Activated CD4-positive, CD25-positive, alpha-beta regulatory T cell (primary cell): ENCODE data around the gene POLA1.

Source experiments
- DNase-seq, 4 experiments: peaks; one replicate each; lab custom pipeline; 2025; lab: John Stamatoyannopoulos, UW

Gene POLA1

DNA sequence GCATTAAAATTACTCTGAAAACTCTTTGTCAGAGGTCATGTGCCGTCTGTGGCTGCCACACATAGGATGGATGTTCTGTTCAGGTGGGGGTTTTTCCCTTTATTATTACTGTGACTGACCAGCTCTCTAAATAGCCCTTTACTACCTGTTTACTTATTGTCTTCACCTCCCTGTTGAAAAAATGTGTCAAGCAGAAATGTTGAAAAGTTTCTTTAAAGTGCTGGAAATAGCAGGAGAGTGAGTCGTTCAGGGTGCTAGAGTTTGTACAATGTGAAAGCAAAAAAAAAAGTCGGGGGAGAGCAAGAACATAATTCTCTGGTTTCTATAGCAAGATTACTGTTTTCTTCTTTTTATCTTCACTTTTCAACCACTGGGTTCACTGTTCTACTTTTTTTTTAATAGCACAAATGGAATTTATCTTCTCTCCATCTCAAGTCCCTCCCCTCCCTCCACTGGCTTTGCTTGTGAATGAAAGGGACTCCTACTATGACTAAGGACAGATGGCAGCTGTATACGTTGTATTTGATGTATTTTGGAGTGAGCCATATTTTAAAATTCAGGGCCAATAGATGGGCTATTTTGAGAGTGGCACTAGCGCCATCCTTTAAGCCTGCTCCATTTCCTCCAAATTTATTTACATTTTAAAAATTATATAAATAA lies 288.7 kb downstream of the POLA1 start:
- DNase-seq, result no peak

DNA sequence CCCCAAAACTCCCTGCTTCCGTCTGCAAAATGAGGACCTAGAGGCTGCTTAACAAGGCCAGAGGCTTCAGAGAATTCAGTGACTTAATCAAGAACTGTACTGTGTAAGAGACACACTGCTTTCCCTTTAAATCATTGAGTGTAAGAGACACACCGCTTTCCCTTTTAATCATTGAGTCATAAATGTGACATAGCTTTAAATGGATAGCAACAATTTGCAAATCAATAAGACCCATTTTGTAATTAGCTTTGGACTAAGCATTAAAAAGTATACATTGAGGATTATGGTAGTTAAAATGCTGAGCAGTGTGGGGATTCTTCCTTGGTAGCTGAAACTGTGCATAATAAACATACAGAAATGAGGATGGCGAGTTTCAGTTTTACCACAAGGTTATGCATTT lies 290.2 kb downstream of the POLA1 start:
- no peak for DNase-seq

GRCh38 chrX:24985120-24985519 lies 291.4 kb downstream of the POLA1 start:
- DNase-seq, result no peak

GRCh38 chrX:24987731-24988130 lies 294.0 kb downstream of the POLA1 start:
- no peak for DNase-seq

DNA sequence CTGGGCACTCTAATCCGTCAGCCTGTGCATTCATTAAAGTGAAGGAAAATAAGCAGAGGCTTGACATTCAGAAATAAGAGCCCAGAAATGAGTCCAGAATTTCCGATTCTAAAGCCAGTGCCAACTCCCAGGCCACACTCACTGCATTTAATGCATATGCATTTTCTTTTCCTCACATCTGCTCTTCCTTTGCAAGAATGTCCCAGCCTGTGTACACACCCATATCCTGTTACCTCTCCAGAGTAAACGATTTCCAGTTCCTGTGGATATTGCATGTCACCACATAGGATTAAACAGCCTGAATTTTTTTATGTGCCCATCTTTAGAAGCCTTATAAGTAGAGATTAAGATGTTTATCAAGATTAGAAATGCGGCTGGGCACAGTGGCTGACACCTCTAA lies 294.6 kb downstream of the POLA1 start:
- DNase-seq, result no peak

GRCh38 chrX:24990535-24990934 lies 296.8 kb downstream of the POLA1 start:
- DNase-seq, result no peak

- DNase-seq, result no peak
These were observed 300.2 kb downstream of the POLA1 start for GRCh38 chrX:24993879-24994278.

DNA sequence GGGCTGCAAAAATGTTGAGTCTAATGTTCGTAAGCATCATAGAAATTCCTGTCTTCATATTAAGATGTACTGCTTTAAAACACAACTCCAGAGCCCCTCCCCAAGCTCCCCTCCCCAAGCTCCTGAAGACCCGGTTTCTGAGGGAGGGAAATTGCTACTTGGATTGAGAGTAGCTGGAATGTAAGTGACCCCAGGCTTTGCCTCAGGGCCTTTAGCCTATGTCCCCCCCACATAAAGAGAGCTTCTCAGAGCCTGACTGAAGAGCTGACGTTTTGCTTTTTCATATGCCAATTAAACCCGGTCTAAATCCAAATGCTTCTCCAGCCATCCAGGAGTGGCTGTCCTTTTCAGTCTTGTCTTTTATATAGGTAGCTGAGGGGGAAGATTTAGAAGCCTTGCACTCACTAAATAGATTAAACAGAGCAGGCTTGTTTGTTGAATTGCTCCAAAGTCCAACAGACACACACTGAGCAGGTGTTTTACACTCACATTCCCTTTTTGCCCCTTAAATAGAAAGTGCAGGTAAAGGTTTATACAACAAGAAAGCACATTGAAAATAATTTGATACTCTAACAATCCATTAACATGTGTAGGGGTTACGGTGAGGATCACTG lies 302.5 kb downstream of the POLA1 start:
- no peak for DNase-seq

DNA sequence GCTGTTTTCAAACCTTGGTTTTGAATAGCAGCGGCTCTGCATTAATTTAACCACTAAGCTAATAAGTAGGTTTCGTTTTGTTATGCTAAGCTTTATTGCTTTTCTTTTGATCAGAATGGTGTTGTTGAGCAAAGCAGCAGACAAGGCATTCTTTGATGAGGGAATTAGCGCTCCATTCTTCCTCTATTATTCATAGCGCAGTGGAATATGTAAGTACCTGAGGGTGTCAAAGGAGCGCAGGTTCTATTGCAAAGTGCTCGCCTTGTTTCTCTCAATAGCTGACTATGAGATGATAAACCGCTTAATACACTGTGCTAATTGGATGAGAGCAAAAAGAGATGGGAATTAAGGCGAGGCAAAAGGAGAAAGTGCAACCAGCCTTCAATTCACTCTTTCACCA lies 305.8 kb downstream of the POLA1 start:
- DNase-seq, result no peak

GRCh38 chrX:25001808-25002660 lies 308.3 kb downstream of the POLA1 start:
- no peak for DNase-seq

DNA sequence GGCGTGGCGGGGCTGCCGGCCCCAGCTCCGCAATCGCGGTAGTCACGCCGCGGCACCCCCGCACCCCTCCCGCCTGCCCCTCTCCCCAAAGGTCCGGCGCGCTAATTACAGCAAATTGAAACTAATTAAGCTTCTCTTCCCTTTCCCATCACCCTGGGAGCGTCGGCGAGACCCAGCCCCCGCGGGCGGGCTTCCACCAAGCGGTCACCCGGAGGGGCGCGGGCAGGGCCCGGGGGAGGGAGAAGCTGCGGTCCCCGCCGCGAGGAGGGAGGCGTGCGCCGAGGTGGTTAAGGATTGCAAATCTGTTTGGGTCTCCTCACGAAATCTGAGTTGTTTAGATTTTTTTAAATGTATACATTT lies 308.9 kb downstream of the POLA1 start:
- no peak for DNase-seq

- no peak for DNase-seq
These were observed 309.5 kb downstream of the POLA1 start for GRCh38 chrX:25003066-25003849.

- DNase-seq, result no peak
These were observed 310.3 kb downstream of the POLA1 start for GRCh38 chrX:25004040-25004439.

GRCh38 chrX:25004485-25005032 lies 310.8 kb downstream of the POLA1 start:
- DNase-seq, result no peak

- DNase-seq, result no peak
These were observed 311.3 kb downstream of the POLA1 start for GRCh38 chrX:25005034-25005381.

DNA sequence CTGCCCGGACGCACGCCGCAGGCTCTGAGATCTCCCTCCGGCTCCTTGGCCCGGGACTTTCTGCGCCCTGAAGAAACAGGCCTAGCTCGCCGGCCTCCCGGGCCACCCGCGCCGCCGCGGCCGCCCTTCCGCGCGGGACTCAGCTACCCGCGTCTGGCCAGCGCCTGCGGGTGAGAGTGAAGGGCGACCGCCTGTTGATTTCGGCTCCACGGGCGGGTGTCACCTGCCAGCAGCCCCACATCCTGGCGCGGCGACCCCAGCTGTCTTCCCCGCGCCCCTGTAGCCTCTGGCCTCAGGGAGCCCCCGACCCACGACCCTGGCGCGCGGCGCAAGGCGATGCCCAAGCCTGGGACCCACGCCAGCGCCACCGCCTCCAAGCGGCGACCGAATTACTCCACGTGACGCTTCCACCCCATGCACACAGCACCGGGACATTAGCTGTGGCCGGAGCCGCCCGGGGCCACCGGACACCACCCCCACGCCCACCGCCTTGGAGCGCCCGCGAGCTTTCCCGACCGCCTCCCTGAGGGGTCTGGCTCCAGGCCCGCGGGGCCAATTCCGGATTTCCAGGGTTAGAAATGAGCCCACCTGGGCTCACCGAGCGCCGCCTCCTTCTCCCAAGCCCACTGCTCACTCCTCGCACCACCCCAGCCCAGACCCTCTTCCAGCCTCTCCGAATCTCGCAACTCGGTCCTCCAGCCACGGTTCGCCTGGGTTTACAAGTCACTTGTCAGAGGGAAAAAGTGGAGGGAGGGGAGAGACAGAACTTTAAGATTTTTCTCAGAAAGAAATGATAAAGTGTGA lies 311.9 kb downstream of the POLA1 start:
- DNase-seq, result no peak

GRCh38 chrX:25006586-25007058 lies 312.9 kb downstream of the POLA1 start:
- no peak for DNase-seq

GRCh38 chrX:25007059-25008053 lies 313.6 kb downstream of the POLA1 start:
- no peak for DNase-seq

DNA sequence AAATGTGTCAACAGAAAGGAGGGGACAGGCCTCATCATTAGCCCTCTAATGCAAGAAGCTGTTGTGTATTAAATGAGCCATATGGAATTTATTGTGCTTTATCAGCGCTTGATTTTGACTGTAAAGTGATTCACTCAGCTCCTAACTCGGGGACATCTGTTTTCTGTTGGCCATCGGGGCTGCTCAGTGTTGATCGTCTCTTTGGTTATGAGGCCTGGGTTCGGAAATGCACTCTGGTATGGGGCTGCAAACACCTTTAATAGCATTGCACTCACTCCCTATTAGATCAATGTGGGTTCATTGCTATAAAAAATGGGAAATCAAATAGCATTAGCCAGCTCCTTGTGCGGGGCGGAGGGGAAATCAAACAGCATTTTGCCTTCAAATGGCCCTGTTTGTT lies 315.7 kb downstream of the POLA1 start:
- no peak for DNase-seq
